Tibial nerve (tissue), 4 donors: ENCODE data around the gene SPATS2L. TPM values are rescaled to one million over a fixed set of nuclear protein-coding genes. Genes with fewer than 3 reads are reported as not detected.

Source experiments
- DNase-seq, 2 donors: peaks; one replicate each; pipeline ENCODE4 v3.0.0-alpha.2; 2019; ENCODE audit warnings: low spot score in 2 of 2
- H3K27ac ChIP-seq, 4 donors: fragments of 200-600 bp; sonication (generic) in 3 of 4; one replicate each; pipeline ENCODE4 v1.5.1; 2017 to 2019; ENCODE audit warnings: mild to moderate bottlenecking in 1 of 4
- H3K27me3 ChIP-seq, 2 donors: fragments of 200-600 bp; sonication (generic) in 1 of 2; one replicate each; pipeline versions ENCODE4 v1.5.1 to v1.6.0; 2017 to 2019
- H3K36me3 ChIP-seq, 3 donors: fragments of 200-600 bp; sonication (generic); one replicate each; pipeline ENCODE4 v1.5.1; 2018 to 2019
- H3K4me1 ChIP-seq, 4 donors: fragments of 200-600 bp; sonication (generic) in 3 of 4; one replicate each; pipeline ENCODE4 v1.5.1; 2017 to 2019
- H3K4me3 ChIP-seq, 4 donors: fragments of 200-600 bp; sonication (generic) in 3 of 4; one replicate each; pipeline ENCODE4 v1.5.1; 2017 to 2019; ENCODE audit warnings: mild to moderate bottlenecking in 1 of 4, moderate library complexity in 1 of 4
- H3K9me3 ChIP-seq, 4 donors: fragments of 200-600 bp; sonication (generic) in 3 of 4; one replicate each; pipeline ENCODE4 v1.5.1; 2017 to 2019
- CTCF ChIP-seq, 5 experiments: fragments of 200-600 bp in 3 of 5; fragments of 450-650 bp in 2 of 5; sonication (generic) in 3 of 5; IDR thresholded peaks; one replicate each; pipeline ENCODE4 v1.5.1; 2016 to 2019; ENCODE audit warnings: antibody characterized with exemption in 5 of 5, mild to moderate bottlenecking in 3 of 5, moderate library complexity in 2 of 5
- EP300 ChIP-seq, 2 donors: sonication (generic); formaldehyde crosslinking; IDR thresholded peaks; one replicate each; pipeline ENCODE4 v1.6.1; 2017; ENCODE audit warnings: antibody characterized with exemption in 2 of 2, mild to moderate bottlenecking in 1 of 2
- POLR2A ChIP-seq, 2 donors: fragments of 450-650 bp; IDR thresholded peaks; one replicate each; pipeline ENCODE4 v1.6.1; 2017; ENCODE audit warnings: antibody characterized with exemption in 2 of 2, mild to moderate bottlenecking in 2 of 2, moderate library complexity in 2 of 2
- WGBS, 2 donors: methylation state at CpG; one replicate each; pipeline ENCODE4 v1.1.5; 2018; 5-methylcytosine and 5-hydroxymethylcytosine counted together
- total RNA-seq, 4 donors: library from RNA; depleted of rRNA; stranded (reverse); fragments of >200 nt; gene quantifications; one replicate each; pipeline ENCODE4 v1.1.0, GENCODE V29; 2016

SPATS2L gene
- total RNA-seq, 4 donors from 2014 or later = 50.9 to 74.1 (median 57.2) TPM

- H3K4me3 ChIP-seq = no peak overlapping the region
- H3K27me3 ChIP-seq = no peaks in the 10 kb centered on the region
- no peaks in the 10 kb centered on the region for H3K36me3 ChIP-seq
- peaks cover 0 to 6% (median 0%) of the 10 kb centered on the region in 4 donors for H3K4me1 ChIP-seq
- H3K27ac ChIP-seq = no peak overlapping the region
- WGBS, 2 donors = 91 to 93% methylated on average over 2 of the region's 2 CpGs
- no peaks in the 10 kb centered on the region for H3K9me3 ChIP-seq
- no peak for DNase-seq
- TF ChIP-seq EP300 (IDR thresholded peaks at IDR 0.05) = no peak
Observed at GRCh38 chr2:200262047-200262446, 44.4 kb upstream of the SPATS2L start.

GRCh38 chr2:200263279-200263678, 43.2 kb upstream of the SPATS2L start:
- TF ChIP-seq CTCF (IDR thresholded peaks at IDR 0.05) (no peak), EP300 (IDR thresholded peaks at IDR 0.05) (no peak), POLR2A (IDR thresholded peaks at IDR 0.05) (no peak)
- peaks cover 0 to 6% (median 0%) of the 10 kb centered on the region in 4 donors for H3K4me1 ChIP-seq
- H3K27ac ChIP-seq = no peak overlapping the region
- H3K9me3 ChIP-seq = no peaks in the 10 kb centered on the region
- no peaks in the 10 kb centered on the region for H3K27me3 ChIP-seq
- H3K4me3 ChIP-seq = no peak overlapping the region
- H3K36me3 ChIP-seq = no peaks in the 10 kb centered on the region
- no peak for DNase-seq
- WGBS, 2 donors = 87 to 89% methylated on average over 1 of the region's 1 CpG

- TF ChIP-seq POLR2A (IDR thresholded peaks at IDR 0.05) = no peak
- no peak for TF ChIP-seq EP300 (IDR thresholded peaks at IDR 0.05)
- no peak for TF ChIP-seq CTCF (IDR thresholded peaks at IDR 0.05)
Observed at GRCh38 chr2:200264631-200265030, 41.9 kb upstream of the SPATS2L start.

GRCh38 chr2:200266406-200266805, 40.1 kb upstream of the SPATS2L start:
- no peak for DNase-seq
- no peak overlapping the region for H3K4me3 ChIP-seq
- no peaks in the 10 kb centered on the region for H3K36me3 ChIP-seq
- H3K4me1 ChIP-seq = no peaks in the 10 kb centered on the region
- no peak overlapping the region for H3K27ac ChIP-seq
- WGBS, 2 donors = 97% methylated on average over 5 of the region's 5 CpGs
- no peaks in the 10 kb centered on the region for H3K9me3 ChIP-seq
- no peaks in the 10 kb centered on the region for H3K27me3 ChIP-seq
- TF ChIP-seq EP300 (IDR thresholded peaks at IDR 0.05) (no peak), CTCF (IDR thresholded peaks at IDR 0.05) (no peak), POLR2A (IDR thresholded peaks at IDR 0.05) (no peak)

More at GRCh38 chr2:200264631-200265030, 41.9 kb upstream of the SPATS2L start:
- H3K9me3 ChIP-seq = no peaks in the 10 kb centered on the region
- H3K4me1 ChIP-seq = no peaks in the 10 kb centered on the region
- H3K4me3 ChIP-seq = no peak overlapping the region
- no peaks in the 10 kb centered on the region for H3K27me3 ChIP-seq
- H3K36me3 ChIP-seq = no peaks in the 10 kb centered on the region
- WGBS, 2 donors = 40 to 62% methylated on average over 2 of the region's 2 CpGs
- no peak overlapping the region for H3K27ac ChIP-seq
- DNase-seq = no peak

- H3K4me1 ChIP-seq = no peaks in the 10 kb centered on the region
- H3K4me3 ChIP-seq = no peak overlapping the region
- no peaks in the 10 kb centered on the region for H3K27me3 ChIP-seq
- no peaks in the 10 kb centered on the region for H3K9me3 ChIP-seq
- 95 to 96% methylated on average over 2 of the region's 2 CpGs for WGBS, 2 donors
- H3K27ac ChIP-seq = no peak overlapping the region
- no peaks in the 10 kb centered on the region for H3K36me3 ChIP-seq
- TF ChIP-seq CTCF (IDR thresholded peaks at IDR 0.05) = no peak
- no peak for TF ChIP-seq EP300 (IDR thresholded peaks at IDR 0.05)
- no peak for DNase-seq
Observed at GRCh38 chr2:200267350-200267749, 39.1 kb upstream of the SPATS2L start.

DNA sequence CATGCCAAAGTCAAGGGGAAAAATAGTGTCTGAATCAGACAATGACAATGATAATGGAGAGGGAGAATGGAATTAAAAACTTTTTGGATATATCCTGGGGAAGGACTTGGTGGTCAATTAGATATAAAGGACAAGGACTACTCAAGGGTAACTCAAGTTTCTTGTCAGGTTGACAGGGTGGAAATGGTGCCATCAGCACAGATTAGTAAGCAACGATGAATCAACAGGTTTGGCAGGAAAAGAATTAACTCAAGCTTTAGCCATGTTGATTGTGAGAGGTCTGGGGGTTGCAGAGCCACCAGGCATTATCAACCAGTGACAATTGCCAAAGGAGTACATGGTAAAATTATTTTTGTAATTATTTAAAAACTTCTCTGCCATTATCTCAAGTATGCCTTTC, 35.8 kb upstream of the SPATS2L start:
- H3K4me3 ChIP-seq = no peak overlapping the region
- H3K36me3 ChIP-seq = no peaks in the 10 kb centered on the region
- DNase-seq = no peak
- H3K4me1 ChIP-seq = peaks cover 0 to 3% (median 0%) of the 10 kb centered on the region in 4 donors
- no peaks in the 10 kb centered on the region for H3K9me3 ChIP-seq
- H3K27ac ChIP-seq = no peak overlapping the region
- H3K27me3 ChIP-seq = no peaks in the 10 kb centered on the region
- 82 to 83% methylated on average over 1 of the region's 1 CpG for WGBS, 2 donors
- TF ChIP-seq POLR2A (IDR thresholded peaks at IDR 0.05) (no peak), EP300 (IDR thresholded peaks at IDR 0.05) (no peak), CTCF (IDR thresholded peaks at IDR 0.05) (no peak)
